ENCODE measurements around the gene TEK.

DNA sequence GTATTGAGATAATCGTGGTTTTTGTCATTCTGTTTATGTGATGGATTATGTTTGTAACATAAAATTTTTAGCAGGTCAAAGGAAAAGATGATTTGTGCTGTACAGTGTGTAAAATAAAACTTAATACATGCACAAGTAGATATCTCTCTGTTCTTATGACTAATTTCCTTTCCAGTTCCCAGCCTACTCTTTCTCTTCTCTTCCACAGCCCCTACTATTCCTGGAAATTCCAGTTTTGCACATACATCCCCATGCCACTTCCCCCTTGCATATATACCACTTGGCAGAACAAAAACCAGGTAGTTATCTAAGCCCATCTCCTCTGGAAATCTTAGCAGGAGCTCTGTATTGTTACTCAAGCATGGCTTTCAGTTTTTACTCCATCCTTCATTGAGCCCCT, 20.2 kb downstream of the TEK start:
- TF ChIP-seq POLR2AphosphoS5 (IDR thresholded peaks at IDR 0.05; ENCODE audit: low read depth, low read length), result no peak
- TF ChIP-seq FOXP2 (optimal IDR thresholded peaks at IDR 0.05; ENCODE audit: borderline replicate concordance, extremely low read depth, extremely low read length, insufficient read depth), result no peak
- TF ChIP-seq SIN3A (IDR thresholded peaks at IDR 0.05; ENCODE audit: borderline replicate concordance, insufficient read depth, low read length), result no peak
- no peak for TF ChIP-seq TAF1 (IDR thresholded peaks at IDR 0.05; ENCODE audit: borderline replicate concordance, insufficient read depth, low read length)
- TF ChIP-seq, protein P1, sequence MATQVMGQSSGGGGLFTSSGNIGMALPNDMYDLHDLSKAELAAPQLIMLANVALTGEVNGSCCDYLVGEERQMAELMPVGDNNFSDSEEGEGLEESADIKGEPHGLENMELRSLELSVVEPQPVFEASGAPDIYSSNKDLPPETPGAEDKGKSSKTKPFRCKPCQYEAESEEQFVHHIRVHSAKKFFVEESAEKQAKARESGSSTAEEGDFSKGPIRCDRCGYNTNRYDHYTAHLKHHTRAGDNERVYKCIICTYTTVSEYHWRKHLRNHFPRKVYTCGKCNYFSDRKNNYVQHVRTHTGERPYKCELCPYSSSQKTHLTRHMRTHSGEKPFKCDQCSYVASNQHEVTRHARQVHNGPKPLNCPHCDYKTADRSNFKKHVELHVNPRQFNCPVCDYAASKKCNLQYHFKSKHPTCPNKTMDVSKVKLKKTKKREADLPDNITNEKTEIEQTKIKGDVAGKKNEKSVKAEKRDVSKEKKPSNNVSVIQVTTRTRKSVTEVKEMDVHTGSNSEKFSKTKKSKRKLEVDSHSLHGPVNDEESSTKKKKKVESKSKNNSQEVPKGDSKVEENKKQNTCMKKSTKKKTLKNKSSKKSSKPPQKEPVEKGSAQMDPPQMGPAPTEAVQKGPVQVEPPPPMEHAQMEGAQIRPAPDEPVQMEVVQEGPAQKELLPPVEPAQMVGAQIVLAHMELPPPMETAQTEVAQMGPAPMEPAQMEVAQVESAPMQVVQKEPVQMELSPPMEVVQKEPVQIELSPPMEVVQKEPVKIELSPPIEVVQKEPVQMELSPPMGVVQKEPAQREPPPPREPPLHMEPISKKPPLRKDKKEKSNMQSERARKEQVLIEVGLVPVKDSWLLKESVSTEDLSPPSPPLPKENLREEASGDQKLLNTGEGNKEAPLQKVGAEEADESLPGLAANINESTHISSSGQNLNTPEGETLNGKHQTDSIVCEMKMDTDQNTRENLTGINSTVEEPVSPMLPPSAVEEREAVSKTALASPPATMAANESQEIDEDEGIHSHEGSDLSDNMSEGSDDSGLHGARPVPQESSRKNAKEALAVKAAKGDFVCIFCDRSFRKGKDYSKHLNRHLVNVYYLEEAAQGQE (IDR thresholded peaks at IDR 0.05; ENCODE audit: insufficient read depth in 1 of 2, low read depth in 2 of 2, low read length in 2 of 2), result no peak
